Prostate gland (tissue), 1 donor: Measurements from ENCODE around the gene TAF4.

Experiments used
- POLR2A ChIP-seq: fragments of 450-650 bp; IDR thresholded peaks from one replicate; pipeline ENCODE4 v1.6.1; 2016; ENCODE audit warnings: antibody characterized with exemption, mild to moderate bottlenecking
- POLR2AphosphoS5 ChIP-seq: sonication (generic); formaldehyde crosslinking; IDR thresholded peaks from one replicate; pipeline ENCODE4 v1.6.1; 2017; ENCODE audit warnings: antibody characterized with exemption

DNA sequence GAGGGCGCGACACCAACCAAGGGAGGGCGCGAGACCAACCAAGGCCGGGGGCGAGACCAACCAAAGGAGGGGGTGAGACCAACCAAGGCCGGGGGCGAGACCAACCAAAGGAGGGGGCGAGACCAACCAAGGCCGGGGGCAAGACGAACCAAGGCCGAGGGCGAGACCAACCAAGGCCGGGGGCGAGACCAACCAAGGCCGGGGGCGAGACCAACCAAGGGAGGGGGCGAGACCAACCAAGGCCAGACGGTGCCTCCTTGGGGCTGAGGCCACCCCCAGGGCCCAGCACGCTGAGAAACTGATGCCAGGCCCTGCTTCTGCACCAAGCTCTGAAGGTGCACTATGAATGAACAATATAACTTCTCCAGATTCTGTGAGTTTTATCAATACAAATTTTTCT is 87.2 kb downstream of the TAF4 start:
- TF ChIP-seq POLR2A (no peak), POLR2AphosphoS5 (no peak)
